H1 (cell line): ENCODE measurements around the gene DOP1A. TPM values are rescaled to one million over a fixed set of nuclear protein-coding genes. Genes with fewer than 3 reads are reported as not detected.

Experiments used
- CREB1 ChIP-seq: IDR thresholded peaks from 2 replicates; pipeline ENCODE4 v1.6.1; 2012; ENCODE audit warnings: inconsistent platforms
- GABPA ChIP-seq: IDR thresholded peaks from 2 replicates; pipeline ENCODE4 v1.6.1; 2011; ENCODE audit warnings: mild to moderate bottlenecking, low read length, moderate library complexity, borderline replicate concordance; ENCODE audit not compliant: insufficient read depth
- SUZ12 ChIP-seq: fragments of 200-600 bp; sonication (generic); IDR thresholded peaks from 2 replicates; pipeline ENCODE4 v1.6.1; 2012; ENCODE audit warnings: mild to moderate bottlenecking, inconsistent platforms, low read length, moderate library complexity, mixed read lengths
- YY1 ChIP-seq: IDR thresholded peaks from 2 replicates; pipeline ENCODE4 v1.6.1; 2011; ENCODE audit warnings: low read depth, mild to moderate bottlenecking, low read length
- polyA plus RNA-seq, 7 experiments: library from polyadenylated mRNA; depleted of rRNA in 3 of 7; stranded (reverse) in 5 of 7; unstranded in 2 of 7; fragments of >200 nt in 5 of 7; fragments of 200-250 nt in 2 of 7; gene quantifications; 1 replicate in 5 of 7; 2 replicates in 1 of 7; 4 replicates in 1 of 7; pipeline versions ENCODE4 v1.2.1 to v1.2.3, GENCODE V29; 2011 to 2013; ENCODE audit warnings: missing spikeins in 2 of 7, mixed read lengths in 2 of 7
- total RNA-seq: library from RNA; stranded (reverse); fragmentation: NEBNext Ultra II Directional; extraction: Animal tissue kit (Norgen Biotek cat#: 25700); gene quantifications from 2 replicates; pipeline ENCODE4 v1.2.1, GENCODE V29; 2021
- TF ChIP-seq, protein P1 (sequence below): fragments of 300-600 bp; sonication (generic); IDR thresholded peaks from 2 replicates; pipeline ENCODE4 v1.7.1; 2012; ENCODE audit warnings: low read length, moderate library complexity, mild to moderate bottlenecking, inconsistent platforms; ENCODE audit not compliant: insufficient replicate concordance

The DOP1A gene
- total and polyA plus RNA-seq, 2 of the 8 experiments (the other 6 are each of a cell fraction or from before 2014, with no cell fraction given), result 7.5 to 14.7 TPM

DNA sequence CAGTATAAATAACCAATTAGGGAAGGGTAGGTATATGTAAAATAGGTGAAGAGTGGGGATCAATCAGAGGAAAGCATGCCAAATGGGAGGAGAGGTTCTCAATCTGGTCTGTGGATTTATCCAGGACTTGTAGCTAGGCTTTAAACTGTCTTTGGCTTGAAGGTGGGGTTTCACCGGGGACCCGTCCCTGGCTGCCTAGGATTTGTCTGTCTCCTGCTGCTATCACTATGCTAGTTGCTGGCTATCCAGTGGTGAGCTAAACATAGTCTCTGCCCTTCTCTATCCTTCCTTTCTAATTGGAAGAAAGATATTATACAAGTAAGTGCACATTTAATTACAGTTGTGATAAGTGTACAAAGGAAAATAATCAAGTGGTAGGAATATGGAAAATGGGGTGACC, 58.8 kb downstream of the DOP1A start (continued):
- TF ChIP-seq, protein P1, sequence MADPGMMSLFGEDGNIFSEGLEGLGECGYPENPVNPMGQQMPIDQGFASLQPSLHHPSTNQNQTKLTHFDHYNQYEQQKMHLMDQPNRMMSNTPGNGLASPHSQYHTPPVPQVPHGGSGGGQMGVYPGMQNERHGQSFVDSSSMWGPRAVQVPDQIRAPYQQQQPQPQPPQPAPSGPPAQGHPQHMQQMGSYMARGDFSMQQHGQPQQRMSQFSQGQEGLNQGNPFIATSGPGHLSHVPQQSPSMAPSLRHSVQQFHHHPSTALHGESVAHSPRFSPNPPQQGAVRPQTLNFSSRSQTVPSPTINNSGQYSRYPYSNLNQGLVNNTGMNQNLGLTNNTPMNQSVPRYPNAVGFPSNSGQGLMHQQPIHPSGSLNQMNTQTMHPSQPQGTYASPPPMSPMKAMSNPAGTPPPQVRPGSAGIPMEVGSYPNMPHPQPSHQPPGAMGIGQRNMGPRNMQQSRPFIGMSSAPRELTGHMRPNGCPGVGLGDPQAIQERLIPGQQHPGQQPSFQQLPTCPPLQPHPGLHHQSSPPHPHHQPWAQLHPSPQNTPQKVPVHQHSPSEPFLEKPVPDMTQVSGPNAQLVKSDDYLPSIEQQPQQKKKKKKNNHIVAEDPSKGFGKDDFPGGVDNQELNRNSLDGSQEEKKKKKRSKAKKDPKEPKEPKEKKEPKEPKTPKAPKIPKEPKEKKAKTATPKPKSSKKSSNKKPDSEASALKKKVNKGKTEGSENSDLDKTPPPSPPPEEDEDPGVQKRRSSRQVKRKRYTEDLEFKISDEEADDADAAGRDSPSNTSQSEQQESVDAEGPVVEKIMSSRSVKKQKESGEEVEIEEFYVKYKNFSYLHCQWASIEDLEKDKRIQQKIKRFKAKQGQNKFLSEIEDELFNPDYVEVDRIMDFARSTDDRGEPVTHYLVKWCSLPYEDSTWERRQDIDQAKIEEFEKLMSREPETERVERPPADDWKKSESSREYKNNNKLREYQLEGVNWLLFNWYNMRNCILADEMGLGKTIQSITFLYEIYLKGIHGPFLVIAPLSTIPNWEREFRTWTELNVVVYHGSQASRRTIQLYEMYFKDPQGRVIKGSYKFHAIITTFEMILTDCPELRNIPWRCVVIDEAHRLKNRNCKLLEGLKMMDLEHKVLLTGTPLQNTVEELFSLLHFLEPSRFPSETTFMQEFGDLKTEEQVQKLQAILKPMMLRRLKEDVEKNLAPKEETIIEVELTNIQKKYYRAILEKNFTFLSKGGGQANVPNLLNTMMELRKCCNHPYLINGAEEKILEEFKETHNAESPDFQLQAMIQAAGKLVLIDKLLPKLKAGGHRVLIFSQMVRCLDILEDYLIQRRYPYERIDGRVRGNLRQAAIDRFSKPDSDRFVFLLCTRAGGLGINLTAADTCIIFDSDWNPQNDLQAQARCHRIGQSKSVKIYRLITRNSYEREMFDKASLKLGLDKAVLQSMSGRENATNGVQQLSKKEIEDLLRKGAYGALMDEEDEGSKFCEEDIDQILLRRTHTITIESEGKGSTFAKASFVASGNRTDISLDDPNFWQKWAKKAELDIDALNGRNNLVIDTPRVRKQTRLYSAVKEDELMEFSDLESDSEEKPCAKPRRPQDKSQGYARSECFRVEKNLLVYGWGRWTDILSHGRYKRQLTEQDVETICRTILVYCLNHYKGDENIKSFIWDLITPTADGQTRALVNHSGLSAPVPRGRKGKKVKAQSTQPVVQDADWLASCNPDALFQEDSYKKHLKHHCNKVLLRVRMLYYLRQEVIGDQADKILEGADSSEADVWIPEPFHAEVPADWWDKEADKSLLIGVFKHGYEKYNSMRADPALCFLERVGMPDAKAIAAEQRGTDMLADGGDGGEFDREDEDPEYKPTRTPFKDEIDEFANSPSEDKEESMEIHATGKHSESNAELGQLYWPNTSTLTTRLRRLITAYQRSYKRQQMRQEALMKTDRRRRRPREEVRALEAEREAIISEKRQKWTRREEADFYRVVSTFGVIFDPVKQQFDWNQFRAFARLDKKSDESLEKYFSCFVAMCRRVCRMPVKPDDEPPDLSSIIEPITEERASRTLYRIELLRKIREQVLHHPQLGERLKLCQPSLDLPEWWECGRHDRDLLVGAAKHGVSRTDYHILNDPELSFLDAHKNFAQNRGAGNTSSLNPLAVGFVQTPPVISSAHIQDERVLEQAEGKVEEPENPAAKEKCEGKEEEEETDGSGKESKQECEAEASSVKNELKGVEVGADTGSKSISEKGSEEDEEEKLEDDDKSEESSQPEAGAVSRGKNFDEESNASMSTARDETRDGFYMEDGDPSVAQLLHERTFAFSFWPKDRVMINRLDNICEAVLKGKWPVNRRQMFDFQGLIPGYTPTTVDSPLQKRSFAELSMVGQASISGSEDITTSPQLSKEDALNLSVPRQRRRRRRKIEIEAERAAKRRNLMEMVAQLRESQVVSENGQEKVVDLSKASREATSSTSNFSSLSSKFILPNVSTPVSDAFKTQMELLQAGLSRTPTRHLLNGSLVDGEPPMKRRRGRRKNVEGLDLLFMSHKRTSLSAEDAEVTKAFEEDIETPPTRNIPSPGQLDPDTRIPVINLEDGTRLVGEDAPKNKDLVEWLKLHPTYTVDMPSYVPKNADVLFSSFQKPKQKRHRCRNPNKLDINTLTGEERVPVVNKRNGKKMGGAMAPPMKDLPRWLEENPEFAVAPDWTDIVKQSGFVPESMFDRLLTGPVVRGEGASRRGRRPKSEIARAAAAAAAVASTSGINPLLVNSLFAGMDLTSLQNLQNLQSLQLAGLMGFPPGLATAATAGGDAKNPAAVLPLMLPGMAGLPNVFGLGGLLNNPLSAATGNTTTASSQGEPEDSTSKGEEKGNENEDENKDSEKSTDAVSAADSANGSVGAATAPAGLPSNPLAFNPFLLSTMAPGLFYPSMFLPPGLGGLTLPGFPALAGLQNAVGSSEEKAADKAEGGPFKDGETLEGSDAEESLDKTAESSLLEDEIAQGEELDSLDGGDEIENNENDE, result no peak
- TF ChIP-seq YY1 (no peak), CREB1 (no peak), SUZ12 (no peak), GABPA (no peak)
